GM21528 (cell line): Measurements from ENCODE around the gene PRKCA.
"Not testable (repeated sequence)": the region's sequence is repeated elsewhere in the genome, so short reads cannot be mapped to it uniquely, and the experiment has no call there.

Source experiments
- ATAC-seq: cut with Tn5 transposase; IDR thresholded peaks from one replicate; pipeline ENCODE4 v1.9.1; 2021; ENCODE audit warnings: mild to moderate bottlenecking, moderate library complexity; ENCODE audit not compliant: unreplicated experiment, low FRiP score

The PRKCA gene

DNA sequence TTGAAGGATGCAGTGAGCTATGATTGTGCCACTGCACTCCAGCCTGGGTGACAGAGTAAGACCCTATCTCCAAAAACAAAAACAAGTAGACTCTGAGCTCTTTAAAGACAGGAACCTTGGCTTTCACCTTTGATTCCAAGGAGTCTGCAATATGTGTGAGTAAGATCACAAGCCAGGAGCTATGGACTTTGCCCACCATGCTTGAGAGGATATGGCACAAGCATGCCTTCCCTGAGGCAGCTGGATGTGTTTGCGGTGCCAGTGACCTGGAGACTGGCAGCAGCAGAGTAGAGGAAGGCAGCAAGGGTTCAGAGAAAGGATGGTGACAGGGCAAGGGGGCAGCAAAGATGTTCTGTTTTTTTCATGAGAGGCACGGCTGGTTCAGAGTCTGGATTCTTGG lies 14.5 kb upstream of the PRKCA start:
- no peak for ATAC-seq

DNA sequence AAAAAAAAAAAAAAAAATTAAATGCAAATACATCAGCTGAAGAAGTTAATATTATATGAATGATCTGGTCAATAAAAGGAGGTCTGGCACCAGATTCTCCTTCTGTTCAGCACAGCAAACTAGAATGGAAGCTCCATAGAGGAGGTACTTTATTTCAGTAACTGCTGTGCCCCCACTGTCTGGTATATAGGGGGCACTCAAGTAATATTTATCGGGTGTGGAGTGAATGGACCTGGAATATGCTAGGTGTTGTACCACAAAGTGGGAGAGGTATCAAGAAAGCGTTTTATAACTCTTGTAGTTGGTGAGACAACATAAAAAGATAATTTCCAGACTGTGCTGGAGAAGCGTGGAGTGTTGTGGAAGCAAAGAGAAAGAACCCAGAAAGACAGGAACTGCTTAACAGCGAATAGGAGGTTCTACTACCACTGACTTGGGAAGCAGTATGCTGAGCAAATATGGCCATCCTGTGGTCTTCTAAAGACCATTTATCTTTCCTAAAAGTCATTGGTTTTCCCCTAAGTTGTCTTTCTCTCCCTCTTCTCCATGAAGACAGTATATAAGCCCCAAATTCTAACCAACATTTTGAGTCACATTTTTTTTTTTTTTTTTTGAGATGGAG lies 12.2 kb upstream of the PRKCA start:
- ATAC-seq = no peak

- no peak for ATAC-seq
Observed at GRCh38 chr17:66292353-66292752, 10.1 kb upstream of the PRKCA start.

- no peak for ATAC-seq
Observed at GRCh38 chr17:66296289-66296725, 6.1 kb upstream of the PRKCA start.

DNA sequence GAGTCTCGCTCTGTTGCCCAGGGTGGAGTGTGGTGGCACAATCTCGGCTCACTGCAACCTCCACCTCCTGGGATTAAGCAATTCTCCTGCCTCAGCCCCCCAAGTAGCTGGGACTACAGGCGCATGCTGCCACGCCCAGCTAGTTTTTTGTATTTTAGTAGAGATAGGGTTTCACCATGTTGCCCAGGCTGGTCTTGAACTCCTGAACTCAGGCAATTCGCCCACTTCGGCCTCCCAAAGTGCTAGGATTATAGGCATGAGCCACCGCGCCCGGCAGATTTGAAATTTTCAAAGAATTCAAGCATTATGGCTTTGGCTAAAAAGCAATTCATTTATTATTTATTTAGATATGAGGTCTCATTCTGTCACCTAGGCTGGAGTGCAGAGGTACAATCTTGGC lies 5.0 kb upstream of the PRKCA start:
- not testable (repeated sequence) for ATAC-seq

DNA sequence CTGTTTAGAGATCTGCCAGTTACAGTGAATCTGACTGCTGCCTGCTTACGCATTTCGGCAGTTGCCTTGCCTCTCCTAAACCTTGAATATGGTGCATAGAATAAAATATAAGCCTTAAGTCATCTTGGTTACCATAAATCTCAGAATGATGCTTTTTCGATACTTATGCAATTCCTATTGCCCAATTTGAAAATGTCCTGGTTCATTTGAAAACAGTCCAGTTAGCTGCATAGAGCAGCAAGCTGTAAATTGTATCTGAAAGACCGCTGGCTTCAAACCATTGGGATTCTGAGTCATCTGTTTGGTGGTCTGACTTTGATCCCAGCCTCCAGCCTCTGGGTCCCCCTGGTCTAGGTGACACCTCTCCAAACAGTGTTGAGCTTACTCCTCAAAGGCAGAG lies 2.7 kb upstream of the PRKCA start:
- no peak for ATAC-seq

DNA sequence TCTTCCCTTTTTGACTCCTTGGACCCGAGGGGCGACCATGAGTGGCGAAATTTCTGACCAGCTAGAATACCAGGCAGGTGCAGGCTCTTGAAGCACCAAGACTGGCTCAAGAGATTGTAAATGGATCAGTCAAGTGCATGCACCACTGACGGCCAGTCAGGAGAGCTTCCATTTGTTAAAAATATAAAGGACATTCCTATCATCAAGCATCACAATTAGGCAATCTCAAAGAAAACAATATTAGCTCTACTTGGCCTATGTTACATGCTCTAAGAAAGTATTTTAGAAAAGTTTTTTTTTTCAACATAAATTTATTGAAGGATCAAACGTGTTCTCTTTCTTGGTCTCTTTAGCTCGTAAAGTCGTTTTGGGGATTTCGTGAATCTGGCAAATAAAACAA lies 1.5 kb upstream of the PRKCA start:
- ATAC-seq = no peak

GRCh38 chr17:66301367-66301863 lies 998 bp upstream of the PRKCA start:
- no peak for ATAC-seq

DNA sequence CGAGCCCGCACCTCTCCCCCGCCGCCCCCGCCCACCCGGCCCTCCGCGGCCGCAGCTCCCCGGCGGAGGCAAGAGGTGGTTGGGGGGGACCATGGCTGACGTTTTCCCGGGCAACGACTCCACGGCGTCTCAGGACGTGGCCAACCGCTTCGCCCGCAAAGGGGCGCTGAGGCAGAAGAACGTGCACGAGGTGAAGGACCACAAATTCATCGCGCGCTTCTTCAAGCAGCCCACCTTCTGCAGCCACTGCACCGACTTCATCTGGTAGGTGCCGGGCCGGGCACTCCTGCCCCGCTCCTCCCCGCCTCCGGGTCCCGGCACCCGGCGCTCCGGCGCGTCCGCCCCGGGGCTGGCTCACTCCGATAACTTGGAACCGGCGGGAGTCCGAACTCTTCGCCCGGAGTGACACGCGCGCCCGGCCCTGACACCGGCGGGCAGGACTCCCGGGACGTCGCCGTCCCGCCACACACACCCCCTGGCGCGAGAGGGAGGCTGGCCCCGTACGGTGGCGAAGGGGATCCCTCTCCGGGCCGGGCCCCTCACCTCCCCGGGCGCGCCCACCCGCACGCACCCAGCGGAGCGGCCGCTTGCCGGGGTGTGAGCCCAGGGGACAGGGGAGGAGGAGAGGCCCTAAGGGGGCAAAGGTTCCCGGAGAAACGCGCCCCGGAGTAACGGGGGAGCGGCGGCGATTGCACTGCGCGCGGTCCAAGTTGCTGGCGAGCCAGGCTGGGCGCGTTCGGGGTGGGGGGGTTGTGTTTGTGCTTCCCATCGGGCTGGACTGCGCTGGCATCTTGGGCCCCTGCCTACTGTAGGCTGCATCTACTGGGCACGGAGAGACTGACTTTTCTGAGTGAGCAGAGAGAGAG lies 581 bp downstream of the PRKCA start:
- peak; percentile 33 for ATAC-seq

DNA sequence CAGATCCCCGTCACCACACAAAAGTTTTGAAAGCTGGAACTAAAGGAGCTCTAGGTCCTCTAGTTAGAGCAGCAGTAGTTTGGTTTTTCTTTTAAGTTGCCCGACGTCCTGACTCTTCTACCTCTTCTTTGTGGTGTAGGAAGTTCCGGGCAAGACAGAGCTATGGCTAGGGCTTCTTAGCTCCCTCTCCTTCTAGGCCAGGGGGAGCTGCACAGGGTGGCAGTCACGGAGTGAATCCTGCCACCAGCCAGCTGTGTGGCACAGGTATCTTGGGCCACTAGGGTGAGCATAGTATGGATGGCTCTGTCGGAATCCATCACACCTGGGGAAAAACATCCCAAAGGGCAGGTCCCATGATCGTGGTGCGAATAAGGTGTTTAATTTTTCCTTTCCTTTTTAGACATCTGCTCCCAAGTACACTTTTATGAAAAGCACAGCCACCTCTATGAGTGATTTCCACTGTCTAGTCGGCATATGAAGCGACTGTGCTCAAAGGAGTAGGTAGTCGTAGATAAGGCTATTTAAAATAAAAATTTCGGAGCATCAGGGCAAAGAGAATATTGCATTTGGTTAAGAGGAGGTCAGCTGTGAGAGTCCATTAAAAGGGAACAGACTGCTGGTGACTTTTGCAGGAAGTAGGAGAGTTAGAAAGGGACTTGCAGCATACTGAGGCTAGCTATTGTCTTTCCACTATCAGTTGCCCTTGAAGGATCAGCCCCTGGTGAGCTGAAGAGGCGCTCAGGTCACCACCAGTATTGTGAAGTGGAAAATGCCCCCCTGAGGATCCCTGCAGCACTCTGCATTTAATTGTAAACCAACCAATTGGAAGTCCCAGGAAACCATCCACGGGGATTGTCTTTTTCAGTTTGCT lies 2.1 kb downstream of the PRKCA start:
- ATAC-seq = no peak

DNA sequence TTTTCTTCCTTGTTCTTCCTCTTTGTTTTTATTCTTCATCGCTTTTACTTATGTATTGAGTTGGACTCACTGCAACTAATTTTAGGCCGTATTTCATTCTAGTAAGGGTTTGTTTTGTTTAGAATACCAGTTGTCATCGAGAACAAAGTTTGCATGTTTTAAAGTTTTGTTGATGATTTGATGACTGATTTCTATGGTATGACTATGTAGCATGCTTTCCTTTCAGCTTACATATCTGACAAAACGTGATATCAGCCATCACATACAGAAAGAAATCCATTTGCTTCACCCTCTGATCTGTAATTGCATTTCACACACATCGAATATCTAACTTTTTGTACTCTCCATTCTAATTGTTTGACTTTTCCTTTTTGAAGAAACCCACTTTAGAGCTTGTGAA lies 4.0 kb downstream of the PRKCA start:
- no peak for ATAC-seq

DNA sequence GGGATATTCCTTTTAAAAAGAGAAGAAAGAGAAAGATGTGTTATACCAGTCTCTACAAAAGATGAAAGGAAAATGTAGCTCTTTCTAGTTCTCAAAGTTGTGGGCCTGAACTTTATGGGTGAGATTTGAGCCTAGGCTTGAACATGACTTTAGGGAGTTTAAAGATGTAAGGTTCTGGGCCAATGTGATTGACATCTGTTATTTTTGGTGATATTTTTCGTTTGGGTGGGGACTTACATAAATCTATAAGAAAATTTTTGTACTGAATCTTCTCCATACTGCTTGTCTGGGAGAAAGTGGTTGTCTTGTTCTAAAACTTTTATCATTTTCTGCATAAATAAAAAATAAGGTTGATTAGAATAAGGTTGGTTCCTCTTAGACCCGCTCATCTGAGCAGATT lies 4.8 kb downstream of the PRKCA start:
- ATAC-seq = no peak

DNA sequence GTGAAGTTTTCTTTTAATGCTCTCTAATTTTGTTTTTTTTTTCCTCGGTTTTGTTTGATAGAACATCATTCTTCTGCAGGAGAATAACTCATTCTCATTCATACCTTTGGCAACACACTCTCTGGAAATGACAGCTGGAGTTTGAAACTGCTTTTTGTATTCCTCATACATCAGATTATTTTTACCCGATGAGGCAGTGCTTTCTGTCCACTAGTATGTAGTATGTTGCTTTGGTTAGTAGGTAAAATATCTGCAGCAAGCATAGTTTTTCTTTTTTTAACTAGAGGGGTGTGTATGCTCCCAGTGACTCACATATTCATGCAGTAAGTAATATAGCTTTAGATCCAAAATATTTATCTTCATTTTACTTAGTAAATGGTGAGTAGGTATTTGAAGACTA lies 6.4 kb downstream of the PRKCA start:
- no peak for ATAC-seq

- no peak for ATAC-seq
Observed at GRCh38 chr17:66309793-66310192, 7.4 kb downstream of the PRKCA start.

DNA sequence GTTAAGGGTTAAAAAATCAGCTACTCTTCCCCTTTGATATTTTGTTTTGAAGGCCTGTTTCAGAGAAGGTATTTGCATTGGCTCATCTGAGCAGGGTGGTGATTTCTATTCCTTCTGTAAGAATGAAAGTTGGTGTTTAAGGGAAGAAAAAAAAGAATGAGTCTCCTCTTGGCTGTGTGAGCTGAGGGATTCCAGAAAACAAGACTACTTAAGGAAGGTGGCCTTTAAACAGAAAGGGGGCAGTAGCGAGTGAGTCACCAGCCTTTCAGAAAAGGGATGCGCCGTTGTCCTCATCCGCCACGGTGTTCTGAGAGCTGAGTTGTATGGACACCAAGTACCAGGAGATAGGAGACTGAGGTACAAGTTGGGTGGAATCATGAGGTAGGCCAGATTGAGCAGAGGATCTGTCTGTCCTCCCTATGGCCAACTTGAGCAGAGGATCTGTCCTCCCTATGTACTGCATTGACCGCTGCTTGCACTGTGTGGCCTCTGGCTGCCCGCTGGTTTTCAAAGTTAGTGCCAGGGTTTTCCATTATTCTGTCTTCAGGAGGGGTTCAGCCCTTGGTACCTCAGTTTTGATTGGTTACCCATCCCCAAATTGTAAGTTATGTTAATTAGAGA lies 8.2 kb downstream of the PRKCA start:
- no peak for ATAC-seq

DNA sequence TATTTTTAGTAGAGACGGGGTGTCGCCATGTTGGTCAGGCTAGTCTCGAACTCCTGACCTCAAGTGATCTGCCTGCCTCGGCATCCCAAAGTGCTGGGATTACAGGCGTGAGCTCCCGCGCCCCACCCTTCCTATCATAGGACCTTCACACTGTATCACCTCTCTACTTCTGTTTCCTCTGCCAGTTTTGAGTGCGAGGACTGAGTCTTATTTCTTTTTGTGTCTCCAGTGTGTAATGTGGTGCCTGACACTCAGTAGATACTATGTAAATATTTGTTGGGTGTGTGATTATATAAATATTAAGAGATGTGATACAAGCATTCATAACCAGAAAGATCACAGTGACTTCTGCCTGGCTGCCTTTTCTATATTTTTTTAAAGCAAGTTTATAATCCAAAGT lies 10.5 kb downstream of the PRKCA start:
- ATAC-seq = no peak

GRCh38 chr17:66313325-66313724 lies 10.9 kb downstream of the PRKCA start:
- no peak for ATAC-seq

GRCh38 chr17:66313995-66314659 lies 11.7 kb downstream of the PRKCA start:
- ATAC-seq = no peak

GRCh38 chr17:66317629-66318028 lies 15.2 kb downstream of the PRKCA start:
- no peak for ATAC-seq

GRCh38 chr17:66319226-66319625 lies 16.8 kb downstream of the PRKCA start:
- ATAC-seq = no peak
